MM.1S (cell line): Measurements from ENCODE around the gene PPIP5K1.

Experiments used
- CTCF ChIP-seq: fragments of 300-600 bp; sonication (generic); IDR thresholded peaks from 2 replicates; pipeline ENCODE4 v1.5.1; 2016; ENCODE audit warnings: antibody characterized with exemption, low read length, mixed read lengths
- EZH2 ChIP-seq: fragments of 300-600 bp; sonication (generic); optimal IDR thresholded peaks from 2 replicates; pipeline ENCODE3; 2017; ENCODE audit warnings: low read depth, mild to moderate bottlenecking, antibody characterized with exemption, low read length, mixed read lengths
- EZH2phosphoT487 ChIP-seq: fragments of 300-600 bp; sonication (generic); IDR thresholded peaks from 2 replicates; pipeline ENCODE4 v1.6.1; 2018; ENCODE audit warnings: antibody characterized with exemption, low read length

GRCh38 chr15:43545426-43545825 is 44.6 kb downstream of the PPIP5K1 start:
- no peak for TF ChIP-seq CTCF
- no peak for TF ChIP-seq EZH2
- no peak for TF ChIP-seq EZH2phosphoT487
